ENCODE results near the gene MTFMT.
"Not testable (repeated sequence)": the region's sequence is repeated elsewhere in the genome, so short reads cannot be mapped to it uniquely, and the experiment has no call there.

The MTFMT gene

DNA sequence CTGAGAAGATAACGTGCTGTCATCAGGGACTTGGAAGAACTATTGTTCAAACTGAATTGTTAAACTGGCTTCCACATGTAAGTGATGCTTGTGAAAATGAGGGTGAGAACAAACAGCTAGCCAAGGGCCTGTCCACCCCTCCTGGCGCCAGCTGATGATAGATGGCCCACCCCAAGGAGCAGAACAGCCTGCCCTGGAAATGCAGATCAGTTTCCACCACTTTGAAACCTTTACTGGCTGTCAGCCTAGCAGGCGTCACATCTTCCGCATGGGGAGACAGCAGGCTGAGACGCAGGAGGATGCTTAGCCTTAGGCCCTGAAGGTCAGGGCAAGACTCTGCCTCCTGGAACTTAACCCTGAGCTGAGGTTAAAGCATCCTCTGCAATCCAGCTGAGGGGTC is 9.4 kb upstream of the MTFMT start:
- DNase-seq (ENCODE audit: low read depth in 2 of 2): no peak

DNA sequence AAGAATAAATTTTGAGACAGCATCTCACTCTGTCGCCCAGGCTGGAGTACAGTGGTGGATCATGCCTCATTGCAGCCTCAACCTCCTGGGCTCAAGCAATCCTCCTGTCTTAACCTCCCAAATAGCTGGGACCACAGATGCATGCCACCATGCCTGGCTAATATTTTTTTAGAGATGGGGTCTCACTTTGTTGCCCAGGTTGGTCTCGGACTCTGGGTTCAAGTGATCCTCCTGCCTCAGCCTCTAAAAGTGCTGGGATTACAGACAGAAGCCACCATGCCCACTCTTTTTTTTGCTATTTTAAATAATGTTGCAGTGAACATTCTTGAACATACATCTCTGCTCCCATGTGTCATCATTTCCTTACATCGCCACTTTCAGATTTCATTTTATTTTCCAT is 9.0 kb upstream of the MTFMT start:
- no peak for DNase-seq (ENCODE audit: low read depth in 2 of 2)

DNA sequence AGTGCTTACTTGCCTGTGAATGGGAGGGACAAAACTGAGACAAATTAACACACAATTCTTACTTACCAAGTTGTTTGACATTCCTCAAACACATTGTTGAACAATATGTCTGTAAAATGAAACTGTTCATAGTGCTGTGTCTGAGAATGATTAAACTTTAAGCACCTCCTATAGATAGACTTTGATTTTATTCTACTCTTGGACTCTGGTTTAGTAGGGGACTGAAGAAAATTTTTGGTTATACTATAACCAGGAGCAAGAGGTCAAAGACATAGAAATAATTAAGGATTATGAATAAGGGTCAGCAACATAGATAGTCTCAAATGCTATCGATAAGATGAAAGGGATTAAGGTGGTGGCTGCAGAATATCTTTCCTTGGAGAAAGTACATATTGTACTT is 7.9 kb upstream of the MTFMT start:
- DNase-seq (ENCODE audit: low read depth in 2 of 2): no peak

DNA sequence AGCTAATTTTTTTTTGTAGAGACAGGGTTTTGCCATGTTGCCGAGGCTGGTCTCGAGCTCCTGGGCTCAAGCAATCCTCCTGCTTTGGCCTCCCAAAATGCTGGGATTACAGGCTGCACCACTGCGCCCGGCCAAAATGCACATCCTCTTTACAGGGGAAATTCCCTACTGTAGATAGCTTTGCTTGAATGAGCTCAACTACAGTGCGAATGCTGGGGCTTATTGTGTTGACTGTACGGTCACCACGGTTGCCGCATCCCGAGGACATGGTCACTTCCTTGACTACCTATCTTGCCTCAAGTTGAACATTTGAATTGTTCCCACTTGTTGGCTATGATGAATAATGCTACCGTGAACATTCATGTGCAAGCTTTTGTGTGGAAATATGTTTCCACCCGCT is 5.3 kb upstream of the MTFMT start:
- no peak for DNase-seq (ENCODE audit: low read depth in 2 of 2)

DNA sequence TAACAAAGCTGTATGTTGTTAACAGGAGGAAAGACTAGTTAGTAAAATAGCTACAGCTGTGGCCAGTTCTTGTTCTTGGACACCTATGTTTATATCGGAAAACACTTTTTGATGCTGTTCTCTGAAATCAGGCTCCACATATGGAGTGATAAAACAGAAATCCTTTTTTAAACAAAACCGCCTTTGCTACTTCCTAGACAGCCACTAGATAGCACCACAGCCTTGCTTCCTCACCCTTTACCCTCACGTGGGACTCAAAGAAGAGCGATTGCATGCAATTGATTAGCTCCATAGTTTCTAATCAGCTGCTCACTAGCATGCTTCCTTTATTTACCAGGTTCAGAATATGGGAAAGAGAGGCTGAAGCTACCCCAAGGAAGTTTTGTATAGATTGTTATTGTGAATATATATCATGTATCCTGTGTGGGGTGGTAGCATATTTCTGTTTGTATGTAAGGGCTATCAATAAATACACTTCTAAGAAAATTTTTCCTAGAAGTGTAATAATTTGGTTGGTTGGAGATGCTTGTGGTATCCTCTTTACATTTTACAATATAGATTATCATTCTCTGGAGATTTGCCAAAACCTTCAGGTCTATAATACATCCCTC is 4.3 kb upstream of the MTFMT start:
- no peak for DNase-seq (ENCODE audit: low read depth in 2 of 2)

DNA sequence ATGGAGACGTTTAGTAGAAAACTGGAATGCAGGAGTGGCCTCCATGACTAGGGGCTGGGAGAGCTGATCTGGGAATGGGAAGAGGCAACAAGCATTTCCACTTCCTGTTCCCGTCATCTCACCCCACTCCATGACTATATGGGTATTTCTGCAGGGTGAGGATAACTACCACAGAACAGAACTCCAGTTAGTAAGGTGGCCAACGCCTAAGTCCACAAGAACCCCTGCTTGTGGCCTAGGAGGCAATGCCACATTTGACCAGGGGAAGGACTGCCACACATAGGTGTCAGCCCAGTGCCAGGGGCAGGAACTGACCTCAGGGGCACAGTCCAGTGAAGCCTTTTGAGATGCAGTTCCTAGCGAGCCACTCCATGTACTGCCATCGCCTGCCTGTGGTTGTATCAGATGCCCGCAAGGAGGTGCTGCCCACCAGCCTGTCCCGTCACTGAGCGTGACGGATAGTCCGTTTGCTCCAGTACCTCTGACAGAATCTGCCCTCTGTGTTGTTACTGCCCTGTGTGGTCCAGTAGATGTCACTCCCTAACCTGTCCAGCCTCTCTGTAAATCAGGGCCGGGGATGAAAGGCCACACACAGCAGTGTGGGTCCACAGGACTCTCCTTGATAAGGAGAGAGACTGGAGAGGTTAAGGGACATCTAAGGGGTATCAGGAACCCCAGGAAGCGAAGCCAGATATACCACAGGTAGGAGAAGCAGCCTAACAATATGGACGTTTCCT is 3.5 kb upstream of the MTFMT start:
- DNase-seq (ENCODE audit: low read depth in 2 of 2): peak in 1 of 2 donors; percentile 21

DNA sequence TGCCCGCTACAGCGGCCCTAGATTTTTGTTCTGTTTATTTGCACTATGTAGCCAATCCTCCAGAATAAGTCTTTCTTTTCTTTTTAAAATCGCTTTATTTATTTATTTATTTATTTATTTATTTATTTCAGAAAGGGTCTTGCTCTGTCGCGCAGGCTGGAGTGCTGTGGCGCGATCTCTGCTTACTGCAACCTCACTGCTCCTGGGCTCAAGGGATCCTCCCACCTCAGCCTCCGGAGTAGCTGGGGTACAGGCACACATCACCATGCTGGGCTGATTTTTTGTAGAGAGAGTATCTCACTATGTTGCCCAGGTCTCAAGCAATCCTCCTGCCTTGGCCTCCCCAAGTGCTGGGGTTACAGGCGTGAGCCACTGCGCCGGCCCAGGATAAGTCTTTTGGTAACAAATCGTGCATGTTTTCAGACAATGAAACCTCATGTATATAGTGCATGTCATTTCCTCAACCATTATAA is 333 bp upstream of the MTFMT start:
- DNase-seq (ENCODE audit: low read depth in 2 of 2): no peak

DNA sequence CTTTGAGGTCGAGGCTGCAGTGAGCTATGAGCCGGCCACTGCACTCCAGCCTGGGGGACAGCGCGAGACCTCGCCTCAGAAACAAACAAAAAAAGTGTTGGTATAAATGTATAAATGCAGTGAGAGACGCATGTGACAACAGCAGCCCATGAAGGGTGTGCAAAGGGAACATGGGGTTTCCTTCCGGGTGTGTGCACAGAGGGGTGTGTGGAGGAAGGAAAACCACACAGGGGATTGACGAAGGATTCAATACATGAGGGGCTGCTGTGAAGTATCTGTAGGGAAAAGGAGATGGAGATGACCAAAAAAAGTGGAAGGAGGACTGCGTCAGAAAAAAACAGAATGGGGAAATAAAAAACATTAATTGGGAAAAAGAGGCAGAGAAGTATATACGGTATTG is 1.1 kb downstream of the MTFMT start:
- DNase-seq (ENCODE audit: low read depth in 2 of 2): no peak

DNA sequence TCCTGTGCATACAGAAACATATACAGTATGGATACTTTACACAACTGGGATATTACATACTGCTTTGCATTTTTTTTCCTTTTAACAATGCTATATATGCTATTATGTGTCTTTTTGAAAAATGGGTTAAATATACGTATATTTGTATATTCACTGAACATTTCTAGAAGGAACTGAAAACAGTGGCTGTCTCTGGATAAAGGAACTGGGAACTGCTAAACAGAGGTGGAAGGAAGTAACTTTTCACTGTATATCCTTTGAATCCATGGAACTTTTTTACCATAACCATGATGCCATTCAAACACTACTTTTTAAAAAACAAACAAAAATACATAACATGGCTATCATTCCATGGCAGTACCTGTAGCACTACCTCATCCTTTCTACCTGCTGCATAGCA is 1.8 kb downstream of the MTFMT start:
- no peak for DNase-seq (ENCODE audit: low read depth in 2 of 2)

DNA sequence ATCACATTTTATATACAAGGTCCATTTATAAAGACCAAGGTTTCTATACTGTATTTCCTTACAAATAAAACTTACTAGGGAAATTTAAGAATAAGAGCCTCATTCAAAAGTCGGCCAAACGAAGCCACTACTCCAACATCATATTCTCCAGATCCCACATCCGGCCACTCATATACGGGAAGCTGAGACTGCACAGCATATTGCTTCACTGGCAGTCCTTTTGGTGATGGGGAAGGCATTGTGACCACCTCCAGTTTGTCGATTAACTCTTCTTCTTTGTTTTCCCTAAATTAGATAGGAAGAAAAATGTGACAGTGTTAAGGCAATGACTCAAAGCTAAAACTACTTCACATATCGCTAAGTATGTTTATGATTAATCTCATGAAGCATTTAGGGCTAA is 2.7 kb downstream of the MTFMT start:
- DNase-seq (ENCODE audit: low read depth in 2 of 2): no peak

DNA sequence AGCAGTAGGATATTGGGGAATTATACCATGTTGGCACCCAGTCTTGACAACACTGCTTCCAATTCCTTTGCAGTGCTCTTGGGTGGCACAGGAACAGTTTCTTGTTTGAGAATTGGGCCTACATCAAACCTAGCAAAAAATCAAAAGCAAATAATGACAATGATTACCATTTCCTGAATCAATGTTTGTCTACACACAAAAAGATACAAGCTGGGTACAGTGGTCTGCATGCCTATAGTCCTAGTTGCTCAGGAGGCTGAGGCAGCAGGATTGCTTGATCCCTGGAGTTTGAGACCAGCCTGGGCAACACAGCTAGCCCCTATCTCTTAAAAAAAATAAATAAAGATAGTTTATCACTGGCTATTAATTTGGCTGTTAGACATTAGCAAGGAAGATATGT is 8.0 kb downstream of the MTFMT start:
- no peak for DNase-seq (ENCODE audit: low read depth in 2 of 2)

DNA sequence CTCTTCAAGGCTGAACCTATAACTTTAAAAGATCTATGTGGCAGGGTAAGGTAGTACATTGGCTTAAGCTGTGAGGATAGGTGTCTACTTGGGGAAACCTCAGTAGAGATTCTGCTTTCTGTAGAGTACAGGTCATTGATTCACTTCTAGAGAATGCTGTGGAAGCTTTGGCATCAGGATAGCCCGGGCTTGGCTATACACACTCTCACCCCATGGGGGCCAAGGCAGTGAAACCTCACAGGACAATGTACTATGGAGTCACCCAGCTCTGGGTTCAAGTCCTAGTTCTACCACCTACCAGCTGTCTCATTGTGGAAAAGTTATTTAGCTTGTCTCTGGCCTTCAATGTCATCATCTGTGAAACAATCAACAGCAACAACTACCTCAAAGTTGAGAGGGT is 9.0 kb downstream of the MTFMT start:
- DNase-seq (ENCODE audit: low read depth in 2 of 2): no peak

DNA sequence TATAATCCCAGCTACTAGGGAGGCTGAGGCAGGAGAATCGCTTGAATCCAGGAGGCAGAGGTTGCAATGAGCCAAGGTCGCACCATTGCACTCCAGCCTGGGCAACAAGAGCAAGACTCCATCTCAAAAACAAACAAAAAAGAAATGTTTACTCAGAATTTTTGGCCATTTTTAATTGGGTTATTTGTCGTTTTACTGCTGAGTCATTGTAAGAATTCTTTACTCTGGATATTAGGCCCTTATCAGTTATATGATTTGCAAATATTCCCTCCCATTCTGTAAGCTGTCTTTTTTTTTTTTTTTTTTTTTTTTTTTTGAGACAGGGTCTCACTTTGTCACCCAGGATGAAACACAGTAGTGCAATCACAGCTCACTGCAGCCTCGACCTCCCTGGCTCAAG is 18.2 kb downstream of the MTFMT start:
- DNase-seq (ENCODE audit: low read depth in 2 of 2): not testable (repeated sequence)

DNA sequence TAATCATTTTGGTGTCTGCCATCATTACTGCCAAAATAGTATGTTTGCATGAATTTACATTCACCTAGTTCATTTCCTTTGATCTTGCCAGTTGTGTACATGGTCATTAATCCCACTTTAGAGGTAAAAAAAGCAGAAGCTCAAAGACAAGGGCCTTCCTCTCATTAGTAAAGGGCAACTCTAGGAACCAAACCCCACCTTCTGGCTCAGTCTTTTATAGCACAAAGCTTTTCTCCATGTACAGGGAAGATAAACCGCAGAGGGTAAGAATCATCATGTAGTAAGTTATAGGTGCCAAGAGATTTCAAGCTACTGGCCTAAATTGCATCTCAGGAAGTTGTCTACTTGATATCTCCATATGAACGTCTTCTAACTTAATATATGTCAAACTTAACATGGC is 20.5 kb downstream of the MTFMT start:
- DNase-seq (ENCODE audit: low read depth in 2 of 2): no peak

DNA sequence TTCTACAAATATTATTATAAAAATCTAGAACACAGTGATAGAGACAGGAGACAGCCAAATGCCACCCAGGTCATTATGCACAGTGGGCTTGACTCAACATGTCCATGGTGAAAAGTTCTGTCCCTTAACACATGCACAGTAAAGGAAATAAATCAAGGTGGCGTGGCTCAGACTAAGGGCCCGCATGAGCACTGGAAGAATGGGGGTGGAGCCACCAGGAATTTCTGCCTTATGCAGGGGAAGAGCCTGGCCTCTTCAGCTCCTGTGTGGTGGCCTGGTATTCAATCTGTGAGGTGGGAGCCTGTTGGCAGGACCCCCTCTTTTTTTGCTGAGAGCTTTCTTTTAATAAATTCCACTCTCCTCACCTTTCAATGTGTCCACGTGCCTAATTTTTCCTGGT is 22.6 kb downstream of the MTFMT start:
- DNase-seq (ENCODE audit: low read depth in 2 of 2): no peak

DNA sequence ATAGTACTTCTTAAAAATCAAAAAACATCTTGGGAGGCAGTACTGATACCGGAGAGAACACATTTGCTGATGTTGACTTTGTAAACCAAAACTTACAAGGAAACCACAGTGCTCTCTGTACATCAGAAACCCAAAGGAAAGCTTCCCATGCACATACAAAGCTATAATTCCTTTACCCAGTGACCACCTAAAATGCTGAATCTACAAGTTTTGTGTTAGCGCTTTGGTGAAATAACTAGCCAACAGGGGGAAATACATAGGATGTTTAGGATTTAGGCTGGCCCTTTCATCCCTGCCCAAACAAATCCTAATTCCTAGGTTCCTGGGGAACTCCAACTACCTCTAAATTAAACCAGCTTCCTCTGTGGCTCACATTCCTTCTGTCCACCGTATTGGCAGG is 24.4 kb downstream of the MTFMT start:
- DNase-seq (ENCODE audit: low read depth in 2 of 2): no peak

DNA sequence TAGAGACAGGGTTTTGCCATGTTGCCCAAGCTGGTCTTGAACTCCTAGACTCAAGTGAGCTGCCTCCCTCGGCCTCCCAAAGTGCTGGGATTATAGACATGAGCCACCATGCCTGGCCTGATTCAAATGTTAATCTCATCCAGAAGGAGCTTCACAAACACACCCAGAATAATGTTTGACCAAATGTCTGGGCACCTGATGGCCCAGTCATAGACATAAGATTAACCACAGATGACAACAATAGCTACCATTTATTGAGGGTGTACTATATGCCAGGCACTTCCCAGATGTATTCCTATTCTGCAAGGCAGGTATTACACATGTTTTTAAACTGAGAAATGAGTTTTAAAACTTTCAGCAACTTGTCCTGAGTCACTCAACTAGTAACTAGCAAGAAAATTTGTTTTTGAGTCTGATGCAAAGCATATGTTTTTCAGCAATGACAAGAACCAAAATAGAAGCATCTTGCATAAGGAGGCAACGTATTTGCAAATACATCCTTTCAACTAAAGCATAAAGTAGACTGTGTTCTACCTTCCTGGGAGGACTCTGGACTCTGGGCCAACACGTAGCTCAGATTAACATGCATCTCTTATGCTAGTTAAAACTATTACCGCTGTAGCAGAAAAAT is 31.6 kb downstream of the MTFMT start:
- no peak for DNase-seq (ENCODE audit: low read depth in 2 of 2)

DNA sequence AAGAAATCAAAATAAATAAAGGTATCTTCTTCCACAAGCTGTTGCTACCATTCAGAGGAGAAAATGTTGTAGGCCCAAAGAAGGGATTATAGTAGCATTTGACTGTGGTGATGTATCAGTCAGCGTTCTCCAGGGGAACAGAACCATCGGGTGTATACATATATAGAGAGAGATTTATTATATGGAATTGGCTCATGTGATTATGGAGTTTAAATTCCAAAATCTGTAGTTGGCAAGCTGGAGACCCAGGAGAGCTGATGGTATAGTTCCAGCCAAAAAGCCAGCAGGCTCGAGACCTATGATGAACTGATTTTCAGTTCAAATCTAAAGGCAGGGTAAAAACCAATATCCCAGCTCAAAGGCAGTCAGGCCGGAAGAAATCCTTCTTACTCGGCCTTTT is 32.4 kb downstream of the MTFMT start:
- no peak for DNase-seq (ENCODE audit: low read depth in 2 of 2)

DNA sequence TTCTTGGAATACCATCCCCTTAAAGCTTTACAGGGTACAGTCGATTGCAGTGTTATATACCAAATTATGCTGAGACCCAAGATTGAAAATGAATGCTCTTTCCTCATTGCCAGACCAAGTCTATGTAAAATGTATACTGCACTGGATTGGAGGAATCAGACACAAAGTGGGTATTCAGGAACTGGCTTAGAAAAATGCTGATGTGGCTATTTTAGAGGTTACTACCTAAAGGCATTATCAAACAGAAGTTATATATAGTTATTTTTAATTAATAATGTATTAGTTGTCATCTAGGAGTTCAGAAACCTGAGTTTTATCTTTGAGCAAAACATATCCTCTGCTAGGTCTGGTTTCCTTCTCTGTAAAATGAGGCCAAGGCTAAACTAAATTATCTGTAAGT is 36.1 kb downstream of the MTFMT start:
- DNase-seq (ENCODE audit: low read depth in 2 of 2): no peak

DNA sequence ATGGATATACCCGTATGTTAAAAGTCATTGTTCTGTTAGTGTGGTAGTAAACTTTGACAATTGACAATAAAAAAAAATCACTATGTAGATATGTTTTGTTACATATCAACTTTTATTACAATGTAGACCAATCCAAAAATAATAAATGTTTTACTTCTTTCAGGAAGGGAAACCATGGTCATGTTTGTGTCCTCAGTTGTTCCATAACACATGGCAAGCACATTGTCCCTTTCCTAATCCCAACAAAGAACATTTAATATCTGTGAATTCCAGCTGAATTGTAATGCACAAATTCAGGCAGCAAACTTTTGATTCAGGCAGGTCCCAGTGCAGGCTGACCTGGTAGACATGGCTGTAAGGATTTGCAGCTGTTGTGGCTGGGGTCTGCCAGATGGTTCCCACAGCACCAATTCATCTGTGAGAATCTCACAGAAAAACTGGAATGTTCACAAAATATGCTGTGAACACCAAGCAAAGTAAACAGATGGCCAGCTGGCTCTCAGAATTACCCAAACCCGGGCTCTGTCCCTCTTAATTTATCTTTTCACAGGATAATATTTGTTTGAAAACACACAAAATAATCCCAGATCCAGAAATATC is 37.8 kb downstream of the MTFMT start:
- no peak for DNase-seq (ENCODE audit: low read depth in 2 of 2)

DNA sequence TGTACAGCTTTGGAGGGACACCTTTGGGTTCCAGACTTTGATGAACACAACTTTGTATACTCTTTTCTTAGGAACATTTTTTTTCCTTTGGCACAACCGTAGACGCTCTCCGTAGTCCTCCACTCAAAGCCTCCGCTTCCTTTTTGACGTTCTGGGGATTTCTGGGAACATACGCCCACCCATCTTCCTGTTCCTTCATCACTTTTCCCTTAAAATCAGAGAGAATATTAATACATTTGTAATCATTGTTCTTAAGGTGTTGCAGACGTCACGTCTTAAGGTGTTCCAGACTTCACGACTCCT is 39.3 kb downstream of the MTFMT start:
- no peak for DNase-seq (ENCODE audit: low read depth in 2 of 2)

DNA sequence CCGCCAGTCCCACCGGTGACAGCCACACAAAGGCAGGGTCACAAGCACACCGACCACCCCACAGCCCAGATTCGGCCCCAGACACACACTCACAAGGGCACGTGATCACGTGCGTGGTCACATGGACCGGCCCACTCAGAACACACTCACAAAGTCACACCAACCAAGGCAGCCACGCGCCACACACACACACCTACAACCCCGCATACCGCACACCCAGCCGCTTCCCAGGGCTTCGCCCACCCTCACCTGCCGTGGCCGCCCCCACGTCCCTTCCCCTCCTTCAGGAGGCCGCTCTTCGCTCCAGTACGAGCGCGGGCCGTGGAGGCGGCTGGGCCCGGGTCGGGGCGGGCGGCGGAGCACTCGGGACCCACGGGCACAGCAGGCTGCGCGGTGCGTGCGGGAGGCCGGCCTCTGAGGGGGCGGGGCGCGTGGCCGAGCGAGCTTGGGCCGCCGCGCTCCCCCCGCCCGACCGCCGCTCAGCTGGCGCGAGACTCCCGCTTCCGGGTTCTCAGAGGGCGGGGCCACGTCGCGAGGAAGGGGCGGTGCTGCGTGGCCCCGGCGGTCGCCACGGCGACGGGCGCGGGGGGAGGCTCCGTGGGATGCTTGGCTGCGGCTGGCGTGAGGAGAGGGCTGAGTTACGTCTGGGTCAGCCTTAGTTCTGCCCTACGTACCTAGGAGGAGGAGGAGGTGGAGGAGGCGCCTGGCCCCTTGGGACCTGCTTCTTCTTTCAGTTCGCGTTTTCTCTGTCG is 39.8 kb downstream of the MTFMT start, which contains the start of gene SPG21:
Gene SPG21 (minus strand): TSS at position 499 of the 752 bp plus-strand sequence. CDS start 6,345 bp downstream, outside the sequence.
- DNase-seq (ENCODE audit: low read depth in 2 of 2): peak; percentile 87 to 92
